ENCODE data around the gene DPP7. TPM values are rescaled to one million over a fixed set of nuclear protein-coding genes. Genes with fewer than 3 reads are reported as not detected.

DPP7 gene
- total and polyA plus RNA-seq, 12 donors: 91.4 to 677 (median 125) TPM

GRCh38 chr9:137074657-137075274 lies 39.8 kb downstream of the DPP7 start:
- Histone ChIP-seq H3K27ac (no peak overlapping the region), H3K4me3 (no peak overlapping the region), H3K9me3 (no peaks in the 10 kb centered on the region), H3K27me3 (no peaks in the 10 kb centered on the region), H3K4me1 (peaks cover 15 to 51% (median 24%) of the 10 kb centered on the region in 9 donors), H3K36me3 (peaks cover 0 to 14% (median 9%) of the 10 kb centered on the region in 9 donors)
- TF ChIP-seq CTCF (IDR thresholded peaks at IDR 0.05): no peak
- no peak for DNase-seq
- intact Hi-C loops (cut with DNase I): no loop called here
- ATAC-seq: no peak
- 89 to 90% methylated on average over 12 of the region's 12 CpGs for WGBS, 2 donors

- peaks cover 15 to 57% (median 30%) of the 10 kb centered on the region in 9 donors for H3K4me1 ChIP-seq
- TF ChIP-seq CTCF (IDR thresholded peaks at IDR 0.05): no peak
- intact Hi-C loops (cut with DNase I): no loop called here
- DNase-seq: no peak
- no peaks in the 10 kb centered on the region for H3K9me3 ChIP-seq
- H3K27ac ChIP-seq: peak overlapping the region in 1 of 10 donors; percentile 21
- no peak for ATAC-seq
- WGBS, 2 donors: 90 to 91% methylated on average over 8 of the region's 8 CpGs
- H3K36me3 ChIP-seq: peaks cover 0 to 7% (median 3%) of the 10 kb centered on the region in 9 donors
- no peak overlapping the region for H3K4me3 ChIP-seq
- peaks cover 0 to 7% (median 6%) of the 10 kb centered on the region in 7 donors for H3K27me3 ChIP-seq
Observed at GRCh38 chr9:137073992-137074399, 40.5 kb downstream of the DPP7 start.

- peak overlapping the region in 9 of 10 donors; percentile 51 to 86 (median 85) for H3K27ac ChIP-seq
- no peaks in the 10 kb centered on the region for H3K9me3 ChIP-seq
- no peaks in the 10 kb centered on the region for H3K36me3 ChIP-seq
- H3K4me3 ChIP-seq: peak overlapping the region in 6 of 10 donors; percentile 44 to 58 (median 52)
- intact Hi-C loops (cut with DNase I): no loop called here
- 83 to 89% methylated on average over 2 of the region's 2 CpGs for WGBS, 2 donors
- H3K4me1 ChIP-seq: peaks cover 7 to 47% (median 16%) of the 10 kb centered on the region in 9 donors
- peak in 1 of 8 donors; percentile 1 for ATAC-seq
- DNase-seq: no peak
- no peak for TF ChIP-seq CTCF (IDR thresholded peaks at IDR 0.05)
- H3K27me3 ChIP-seq: peaks cover 0 to 15% (median 9%) of the 10 kb centered on the region in 7 donors
Observed at GRCh38 chr9:137071282-137071681, 43.3 kb downstream of the DPP7 start.

- DNase-seq: peak; percentile 74 to 81
- ATAC-seq: peak; percentile 36 to 78 (median 58)
- H3K36me3 ChIP-seq: no peaks in the 10 kb centered on the region
- H3K27ac ChIP-seq: peak overlapping the region; percentile 59 to 86 (median 82)
- H3K4me3 ChIP-seq: peak overlapping the region in 9 of 10 donors; percentile 12 to 58 (median 50)
- H3K9me3 ChIP-seq: no peaks in the 10 kb centered on the region
- intact Hi-C loops (cut with DNase I): loop anchor here in 1 of 10 donors (1.0 kb wide), 1 partner anchor 25 kb away; the partner anchor contains the start of gene NPDC1
- H3K27me3 ChIP-seq: peaks cover 0 to 15% (median 9%) of the 10 kb centered on the region in 7 donors
- WGBS, 2 donors: 9 to 18% methylated on average over 6 of the region's 6 CpGs
- peaks cover 7 to 46% (median 16%) of the 10 kb centered on the region in 9 donors for H3K4me1 ChIP-seq
- TF ChIP-seq CTCF (IDR thresholded peaks at IDR 0.05): peak in 4 of 9 donors; percentile 10 to 42 (median 19)
Observed at GRCh38 chr9:137070906-137071275, 43.6 kb downstream of the DPP7 start.

Measured in heart right ventricle (tissue), 16 donors.